ENCODE measurements around the gene GBP6.
"Not testable (repeated sequence)": the region's sequence is repeated elsewhere in the genome, so short reads cannot be mapped to it uniquely, and the experiment has no call there.

Gene GBP6

GRCh38 chr1:89363196-89363595 lies 663 bp upstream of the GBP6 start:
- H3K4me3 ChIP-seq (ENCODE audit: low read depth, low read length), result no peak overlapping the region
- CTCF ChIA-PET, result interaction anchor here (0.6 to 2.4 kb wide), 3 partner anchors 278 to 400 kb away, joined by 3 to 9 read pairs (median 5); no protein-coding TSS in a partner anchor
- TF ChIP-seq CTCF (IDR thresholded peaks at IDR 0.05; ENCODE audit: insufficient read depth, low read length, missing control alignments), result no peak
- no peak for DNase-seq (ENCODE audit: low read depth, low spot score)
- POLR2A ChIA-PET, result no interaction called here

DNA sequence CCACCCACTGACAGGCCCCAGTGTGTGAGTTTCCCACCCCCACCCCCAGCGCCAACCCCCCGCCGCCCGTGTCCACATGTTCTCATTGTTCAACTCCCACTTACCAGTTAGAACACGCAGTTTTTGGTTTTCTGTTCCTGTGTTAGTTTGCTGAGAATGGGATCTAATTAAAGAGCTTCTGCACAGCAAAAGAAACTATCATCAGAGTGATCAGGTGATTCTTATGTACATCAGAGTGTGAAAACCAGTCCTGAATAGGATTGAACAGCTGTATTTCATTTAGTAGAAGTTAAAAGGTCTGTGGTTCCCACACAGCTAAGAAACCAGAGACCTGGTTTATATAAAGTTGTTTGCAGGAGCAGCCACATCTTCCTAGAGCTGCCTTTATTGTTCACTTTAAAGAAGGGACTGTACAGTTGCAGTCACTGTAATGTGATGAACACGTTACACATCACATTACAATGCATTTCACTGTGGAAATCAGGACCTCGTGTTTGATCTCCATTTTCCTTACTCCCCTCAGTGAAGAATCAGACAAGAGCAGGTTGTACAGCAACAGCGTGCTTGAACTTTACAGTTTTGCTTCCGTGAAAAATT lies 1.2 kb downstream of the GBP6 start:
- no peak for TF ChIP-seq CTCF (IDR thresholded peaks at IDR 0.05; ENCODE audit: insufficient read depth, low read length, missing control alignments)
- ChIA-PET CTCF (interaction anchor here (0.8 to 2.4 kb wide), 3 partner anchors 279 to 367 kb away, joined by 3 to 9 read pairs (median 4); no protein-coding TSS in a partner anchor), POLR2A (no interaction called here)
- H3K4me3 ChIP-seq (ENCODE audit: low read depth, low read length), result no peak overlapping the region
- no peak for DNase-seq (ENCODE audit: low read depth, low spot score)

DNA sequence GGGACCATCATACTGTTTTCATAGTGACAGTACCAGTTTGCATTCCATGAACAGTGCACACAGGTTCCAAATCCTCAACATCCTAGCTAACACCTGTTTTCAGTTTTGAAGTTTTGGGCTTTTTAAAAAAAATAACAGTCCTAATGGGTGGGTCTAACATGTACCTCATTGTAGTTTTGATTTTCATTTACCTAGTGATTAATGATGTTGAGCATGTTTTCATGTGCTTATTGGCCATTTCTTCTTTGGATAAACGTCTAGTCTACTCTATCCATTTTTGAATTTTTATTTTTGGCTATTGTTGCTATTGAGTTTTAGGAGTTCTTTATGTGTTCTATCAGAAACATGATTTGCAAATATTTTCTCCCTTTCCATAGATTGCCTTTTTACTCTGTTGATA lies 3.4 kb downstream of the GBP6 start:
- no peak for DNase-seq (ENCODE audit: low read depth, low spot score)
- ChIA-PET CTCF (interaction anchor here (1.1 to 2.4 kb wide), 2 partner anchors 9 to 10 kb away, joined by 3 to 7 read pairs; no protein-coding TSS in a partner anchor), POLR2A (no interaction called here)
- H3K4me3 ChIP-seq (ENCODE audit: low read depth, low read length), result no peak overlapping the region
- no peak for TF ChIP-seq CTCF (IDR thresholded peaks at IDR 0.05; ENCODE audit: insufficient read depth, low read length, missing control alignments)

GRCh38 chr1:89369331-89369730 lies 5.5 kb downstream of the GBP6 start:
- no peak for DNase-seq (ENCODE audit: low read depth, low spot score)
- TF ChIP-seq CTCF (IDR thresholded peaks at IDR 0.05; ENCODE audit: insufficient read depth, low read length, missing control alignments), result no peak
- H3K4me3 ChIP-seq (ENCODE audit: low read depth, low read length), result no peak overlapping the region
- CTCF ChIA-PET, result interaction anchor here (2.4 kb wide), 1 partner anchor 11 kb away, joined by 7 read pairs; no protein-coding TSS in a partner anchor
- POLR2A ChIA-PET, result no interaction called here

DNA sequence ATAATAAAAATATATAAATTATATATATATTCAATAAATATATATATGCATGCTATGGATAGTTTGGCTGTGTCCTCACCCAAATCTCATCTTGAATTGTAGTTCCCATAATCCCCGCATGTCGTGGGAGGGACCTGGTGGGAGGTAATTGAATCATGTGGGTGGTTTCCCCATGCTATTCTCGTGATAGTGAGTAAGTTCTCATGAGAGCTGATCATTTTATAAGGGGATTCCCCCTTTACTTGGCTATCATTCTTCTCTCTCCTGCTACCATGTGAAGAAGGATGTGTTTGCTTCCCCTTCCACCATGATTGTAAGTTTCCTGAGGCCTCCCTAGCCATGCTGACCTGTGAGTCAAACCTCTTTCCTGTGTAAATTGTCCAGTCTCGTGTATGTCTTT lies 10.0 kb downstream of the GBP6 start:
- CTCF ChIA-PET; H3K4me3 ChIP-seq (ENCODE audit: low read depth, low read length); DNase-seq (ENCODE audit: low read depth, low spot score); POLR2A ChIA-PET: not testable (repeated sequence)

- CTCF ChIA-PET, result no interaction called here
Measured at GRCh38 chr1:89378001-89378400, 14.1 kb downstream of the GBP6 start.

More at GRCh38 chr1:89378001-89378400, 14.1 kb downstream of the GBP6 start:
- DNase-seq (ENCODE audit: low read depth, low spot score), result no peak
- POLR2A ChIA-PET, result no interaction called here
- TF ChIP-seq CTCF (IDR thresholded peaks at IDR 0.05; ENCODE audit: insufficient read depth, low read length, missing control alignments), result no peak
- no peak overlapping the region for H3K4me3 ChIP-seq (ENCODE audit: low read depth, low read length)

Measured in AG04449 (cell line).